Mammary epithelial cell (primary cell): Measurements from ENCODE around the gene TYW1B.
"Not testable (repeated sequence)": the region's sequence is repeated elsewhere in the genome, so short reads cannot be mapped to it uniquely, and the experiment has no call there.

Experiments used
- EZH2 ChIP-seq: IDR thresholded peaks from 2 replicates; pipeline ENCODE4 v1.6.1; 2012; ENCODE audit warnings: low read length, inconsistent platforms, borderline replicate concordance
- TF ChIP-seq, protein P1 (sequence below), 2 donors: IDR thresholded peaks in 1 of 2; conservative IDR thresholded peaks in 1 of 2; 2 replicates each; pipeline ENCODE4 v1.5.1; 2011 to 2012; ENCODE audit warnings: inconsistent platforms in 2 of 2, low read length in 2 of 2, mild to moderate bottlenecking in 2 of 2, control low read depth in 1 of 2, low read depth in 1 of 2; ENCODE audit not compliant: insufficient read depth in 1 of 2; ENCODE audit errors: extremely low read depth in 1 of 2

DNA sequence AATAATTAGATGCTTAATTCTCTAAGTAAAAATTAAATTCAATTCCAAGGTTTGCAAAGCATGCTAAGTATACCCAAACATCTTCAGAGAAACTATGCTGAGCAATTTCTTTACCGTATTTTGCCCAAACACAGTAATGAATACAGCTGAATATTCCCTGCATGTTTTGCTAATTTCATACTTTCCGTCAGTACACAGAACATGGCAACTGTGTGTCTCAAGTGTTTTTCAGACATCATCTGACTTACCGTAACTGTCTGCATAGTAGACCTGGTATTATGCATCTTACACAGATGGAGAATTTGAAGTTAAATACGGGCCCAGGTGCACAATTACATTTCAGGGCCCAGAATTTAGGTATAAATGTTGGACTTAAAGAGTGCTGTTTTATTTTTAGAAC is 15.2 kb upstream of the TYW1B start:
- TF ChIP-seq, protein P1, sequence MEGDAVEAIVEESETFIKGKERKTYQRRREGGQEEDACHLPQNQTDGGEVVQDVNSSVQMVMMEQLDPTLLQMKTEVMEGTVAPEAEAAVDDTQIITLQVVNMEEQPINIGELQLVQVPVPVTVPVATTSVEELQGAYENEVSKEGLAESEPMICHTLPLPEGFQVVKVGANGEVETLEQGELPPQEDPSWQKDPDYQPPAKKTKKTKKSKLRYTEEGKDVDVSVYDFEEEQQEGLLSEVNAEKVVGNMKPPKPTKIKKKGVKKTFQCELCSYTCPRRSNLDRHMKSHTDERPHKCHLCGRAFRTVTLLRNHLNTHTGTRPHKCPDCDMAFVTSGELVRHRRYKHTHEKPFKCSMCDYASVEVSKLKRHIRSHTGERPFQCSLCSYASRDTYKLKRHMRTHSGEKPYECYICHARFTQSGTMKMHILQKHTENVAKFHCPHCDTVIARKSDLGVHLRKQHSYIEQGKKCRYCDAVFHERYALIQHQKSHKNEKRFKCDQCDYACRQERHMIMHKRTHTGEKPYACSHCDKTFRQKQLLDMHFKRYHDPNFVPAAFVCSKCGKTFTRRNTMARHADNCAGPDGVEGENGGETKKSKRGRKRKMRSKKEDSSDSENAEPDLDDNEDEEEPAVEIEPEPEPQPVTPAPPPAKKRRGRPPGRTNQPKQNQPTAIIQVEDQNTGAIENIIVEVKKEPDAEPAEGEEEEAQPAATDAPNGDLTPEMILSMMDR (conservative IDR thresholded peaks at IDR 0.05 in 1 of 2, IDR thresholded peaks at IDR 0.05 in 1 of 2; ENCODE audit: extremely low read depth in 1 of 2, insufficient read depth in 1 of 2, low read depth in 1 of 2, low read length in 2 of 2): not testable (repeated sequence)
- TF ChIP-seq EZH2: not testable (repeated sequence)
